ENCODE data around the gene PHACTR3. TPM values are rescaled to one million over a fixed set of nuclear protein-coding genes. Genes with fewer than 3 reads are reported as not detected.

Gene PHACTR3
- total RNA-seq, 4 donors from 2014 or later: 0.26 to 3.2 (median 0.57) TPM

- TF ChIP-seq, protein P1, sequence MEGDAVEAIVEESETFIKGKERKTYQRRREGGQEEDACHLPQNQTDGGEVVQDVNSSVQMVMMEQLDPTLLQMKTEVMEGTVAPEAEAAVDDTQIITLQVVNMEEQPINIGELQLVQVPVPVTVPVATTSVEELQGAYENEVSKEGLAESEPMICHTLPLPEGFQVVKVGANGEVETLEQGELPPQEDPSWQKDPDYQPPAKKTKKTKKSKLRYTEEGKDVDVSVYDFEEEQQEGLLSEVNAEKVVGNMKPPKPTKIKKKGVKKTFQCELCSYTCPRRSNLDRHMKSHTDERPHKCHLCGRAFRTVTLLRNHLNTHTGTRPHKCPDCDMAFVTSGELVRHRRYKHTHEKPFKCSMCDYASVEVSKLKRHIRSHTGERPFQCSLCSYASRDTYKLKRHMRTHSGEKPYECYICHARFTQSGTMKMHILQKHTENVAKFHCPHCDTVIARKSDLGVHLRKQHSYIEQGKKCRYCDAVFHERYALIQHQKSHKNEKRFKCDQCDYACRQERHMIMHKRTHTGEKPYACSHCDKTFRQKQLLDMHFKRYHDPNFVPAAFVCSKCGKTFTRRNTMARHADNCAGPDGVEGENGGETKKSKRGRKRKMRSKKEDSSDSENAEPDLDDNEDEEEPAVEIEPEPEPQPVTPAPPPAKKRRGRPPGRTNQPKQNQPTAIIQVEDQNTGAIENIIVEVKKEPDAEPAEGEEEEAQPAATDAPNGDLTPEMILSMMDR (IDR thresholded peaks at IDR 0.05): no peak
- no peak for TF ChIP-seq POLR2A (IDR thresholded peaks at IDR 0.05)
- H3K4me3 ChIP-seq: no peak overlapping the region
- no peaks in the 10 kb centered on the region for H3K27me3 ChIP-seq
- H3K27ac ChIP-seq: no peak overlapping the region
- no peaks in the 10 kb centered on the region for H3K36me3 ChIP-seq
- DNase-seq: no peak
- no peaks in the 10 kb centered on the region for H3K9me3 ChIP-seq
- no peaks in the 10 kb centered on the region for H3K4me1 ChIP-seq
- intact Hi-C loops (cut with DNase I; ENCODE audit: low total_unique reads): no loop called here
These were observed 287.2 kb downstream of the PHACTR3 start for GRCh38 chr20:59891581-59891980.

GRCh38 chr20:59895908-59896307 lies 291.6 kb downstream of the PHACTR3 start:
- intact Hi-C loops (cut with DNase I; ENCODE audit: low total_unique reads): no loop called here

More at GRCh38 chr20:59895908-59896307, 291.6 kb downstream of the PHACTR3 start:
- DNase-seq: no peak
- no peak overlapping the region for H3K27ac ChIP-seq
- TF ChIP-seq POLR2A (IDR thresholded peaks at IDR 0.05): no peak
- TF ChIP-seq, protein P1 (IDR thresholded peaks at IDR 0.05): no peak
- no peaks in the 10 kb centered on the region for H3K4me1 ChIP-seq
- no peaks in the 10 kb centered on the region for H3K36me3 ChIP-seq
- no peaks in the 10 kb centered on the region for H3K9me3 ChIP-seq
- H3K27me3 ChIP-seq: no peaks in the 10 kb centered on the region
- H3K4me3 ChIP-seq: no peak overlapping the region

Small RNA genes lying within 50 kb of the gene (small RNA-seq; reads per million reads assigned to genes)
- not detected for gene RNU7-141P
